Retinal pigment epithelial cell (primary cell): ENCODE results near the gene C19orf38.

Experiments
- DNase-seq: peaks from one replicate; pipeline ENCODE4 v3.0.0-alpha.2; 2010; ENCODE audit warnings: low read depth
- H3K4me3 ChIP-seq: 2 replicates; pipeline ENCODE4 v1.5.1; 2011; ENCODE audit warnings: mild to moderate bottlenecking, low read length, control low read depth, moderate library complexity
- CTCF ChIP-seq: conservative IDR thresholded peaks from 2 replicates; pipeline ENCODE4 v1.5.1; 2011; ENCODE audit warnings: low read depth, low read length, control low read depth, inconsistent platforms

The C19orf38 gene

GRCh38 chr19:10881403-10882107 lies 33.3 kb downstream of the C19orf38 start:
- no peak for TF ChIP-seq CTCF
- H3K4me3 ChIP-seq = no peak overlapping the region
- no peak for DNase-seq

- no peak overlapping the region for H3K4me3 ChIP-seq
- no peak for TF ChIP-seq CTCF
These were observed 33.9 kb downstream of the C19orf38 start for GRCh38 chr19:10882108-10882457.

GRCh38 chr19:10884274-10884673 lies 36.1 kb downstream of the C19orf38 start:
- no peak overlapping the region for H3K4me3 ChIP-seq
- DNase-seq = no peak
- no peak for TF ChIP-seq CTCF

More at GRCh38 chr19:10882108-10882457, 33.9 kb downstream of the C19orf38 start:
- no peak for DNase-seq

- H3K4me3 ChIP-seq = no peak overlapping the region
- no peak for DNase-seq
- no peak for TF ChIP-seq CTCF
These were observed 37.3 kb downstream of the C19orf38 start for GRCh38 chr19:10885201-10886169.

GRCh38 chr19:10887616-10888367 lies 39.6 kb downstream of the C19orf38 start:
- H3K4me3 ChIP-seq = no peak overlapping the region
- TF ChIP-seq CTCF = no peak
- DNase-seq = no peak

GRCh38 chr19:10888421-10888866 lies 40.2 kb downstream of the C19orf38 start:
- no peak overlapping the region for H3K4me3 ChIP-seq

More at GRCh38 chr19:10888421-10888866, 40.2 kb downstream of the C19orf38 start:
- TF ChIP-seq CTCF = no peak
- DNase-seq = no peak
